ENCODE data around the gene TMUB2. TPM values are rescaled to one million over a fixed set of nuclear protein-coding genes. Genes with fewer than 3 reads are reported as not detected.

TMUB2 gene
- total and polyA plus RNA-seq, 9 of the 15 experiments (the other 6 are each of a cell fraction or from before 2014, with no cell fraction given) = 4.1 to 29.8 (median 16.3) TPM

- TF ChIP-seq ELF4 (CRISPR knock-in tag; IDR thresholded peaks at IDR 0.05) = no peak
- no peak for TF ChIP-seq CBX2 (IDR thresholded peaks at IDR 0.05; ENCODE audit: insufficient read depth, low read length, poor library complexity, severe bottlenecking)
- no peak for TF ChIP-seq GABPB1 (CRISPR knock-in tag; IDR thresholded peaks at IDR 0.05)
- no peak for TF ChIP-seq KLF6 (CRISPR knock-in tag; IDR thresholded peaks at IDR 0.05; ENCODE audit: borderline replicate concordance)
- no peak for TF ChIP-seq GTF3C2 (IDR thresholded peaks at IDR 0.05; ENCODE audit: borderline replicate concordance, extremely low read depth, insufficient read length)
- TF ChIP-seq CREB5 (CRISPR knock-in tag; IDR thresholded peaks at IDR 0.05) = no peak
- no peak; the same call in 1 of the 2 replicates for TF ChIP-seq BHLHE40 (IDR thresholded peaks at IDR 0.05; ENCODE audit: low read length)
- 0 out of 4 replicates have a peak, but pooled peaks of 1 of the 2 experiments have one; percentile 31 for TF ChIP-seq SRF (CRISPR knock-in tag; IDR thresholded peaks at IDR 0.05)
- TF ChIP-seq CREBBP (IDR thresholded peaks at IDR 0.05; ENCODE audit: low read depth, low read length) = no peak
- TF ChIP-seq HMGXB4 (CRISPR knock-in tag; IDR thresholded peaks at IDR 0.05) = no peak
- TF ChIP-seq TEAD2 (tag; IDR thresholded peaks at IDR 0.05) = no peak
- no peak for TF ChIP-seq ZNF764 (CRISPR knock-in tag; IDR thresholded peaks at IDR 0.05; ENCODE audit: low read depth)
- TF ChIP-seq ZNF253 (CRISPR knock-in tag; conservative IDR thresholded peaks at IDR 0.05) = no peak
- TF ChIP-seq MCM3 (IDR thresholded peaks at IDR 0.05) = no peak
- TF ChIP-seq EGR1 (conservative IDR thresholded peaks at IDR 0.05) = 0 out of 2 replicates have a peak, but pooled peaks have one; percentile 10
- TF ChIP-seq ZBTB43 (CRISPR knock-in tag; IDR thresholded peaks at IDR 0.05) = no peak
- 0 out of 2 replicates have a peak, but pooled peaks have one; percentile 17 for TF ChIP-seq MBD2 (IDR thresholded peaks at IDR 0.05; ENCODE audit: borderline replicate concordance, low read depth)
- no peak for TF ChIP-seq RBFOX2 (IDR thresholded peaks at IDR 0.05; ENCODE audit: low read depth, low read length)
- TF ChIP-seq DDX20 (tag; IDR thresholded peaks at IDR 0.05; ENCODE audit: low read depth) = no peak
Observed at GRCh38 chr17:44218344-44219107, 31.8 kb downstream of the TMUB2 start (continued).

Measured in K562 (cell line).